HG03439 (cell line): ENCODE measurements around the gene FKBP14.

Source experiments
- ATAC-seq: cut with Tn5 transposase; IDR thresholded peaks from one replicate; pipeline ENCODE4 v1.9.1; 2021; ENCODE audit warnings: mild to moderate bottlenecking, moderate library complexity; ENCODE audit not compliant: unreplicated experiment

The FKBP14 gene

DNA sequence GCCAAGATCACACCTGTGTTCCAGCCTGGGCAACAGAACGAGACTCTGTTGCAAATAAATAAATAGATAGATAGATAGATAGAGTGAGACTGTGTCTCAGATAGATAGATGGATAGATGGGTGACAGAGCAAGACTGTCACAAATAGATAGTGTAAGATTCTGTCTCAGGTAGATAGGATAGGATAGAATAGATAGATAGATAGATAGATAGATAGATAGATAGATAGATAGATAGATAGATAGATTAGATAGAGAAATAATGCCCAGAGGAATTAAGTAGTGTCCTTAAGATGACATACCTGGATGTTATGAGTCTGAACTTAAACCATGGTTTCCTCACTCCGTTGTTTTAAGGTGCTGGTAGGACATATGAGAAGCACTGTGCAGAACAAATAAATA is 9.7 kb upstream of the FKBP14 start:
- ATAC-seq: no peak

DNA sequence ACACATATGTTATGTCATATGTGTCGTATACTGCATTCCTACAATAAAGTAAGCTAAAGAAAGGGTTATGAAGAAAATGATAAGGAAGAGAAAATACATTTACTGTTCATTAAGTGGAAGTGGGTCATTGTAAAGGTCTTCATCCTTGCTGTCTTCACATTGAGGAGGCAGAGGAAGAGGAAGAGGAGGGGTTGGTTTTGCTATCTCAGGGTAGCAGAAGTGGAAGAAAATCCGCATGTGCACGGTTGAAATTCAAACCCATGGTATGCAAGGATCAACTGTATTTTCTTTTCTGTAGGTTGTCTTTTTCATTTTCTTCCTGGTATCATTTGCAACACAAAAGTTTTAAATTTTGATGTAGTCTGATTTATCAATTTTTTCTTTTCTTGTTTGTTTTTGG is 8.0 kb upstream of the FKBP14 start:
- no peak for ATAC-seq

DNA sequence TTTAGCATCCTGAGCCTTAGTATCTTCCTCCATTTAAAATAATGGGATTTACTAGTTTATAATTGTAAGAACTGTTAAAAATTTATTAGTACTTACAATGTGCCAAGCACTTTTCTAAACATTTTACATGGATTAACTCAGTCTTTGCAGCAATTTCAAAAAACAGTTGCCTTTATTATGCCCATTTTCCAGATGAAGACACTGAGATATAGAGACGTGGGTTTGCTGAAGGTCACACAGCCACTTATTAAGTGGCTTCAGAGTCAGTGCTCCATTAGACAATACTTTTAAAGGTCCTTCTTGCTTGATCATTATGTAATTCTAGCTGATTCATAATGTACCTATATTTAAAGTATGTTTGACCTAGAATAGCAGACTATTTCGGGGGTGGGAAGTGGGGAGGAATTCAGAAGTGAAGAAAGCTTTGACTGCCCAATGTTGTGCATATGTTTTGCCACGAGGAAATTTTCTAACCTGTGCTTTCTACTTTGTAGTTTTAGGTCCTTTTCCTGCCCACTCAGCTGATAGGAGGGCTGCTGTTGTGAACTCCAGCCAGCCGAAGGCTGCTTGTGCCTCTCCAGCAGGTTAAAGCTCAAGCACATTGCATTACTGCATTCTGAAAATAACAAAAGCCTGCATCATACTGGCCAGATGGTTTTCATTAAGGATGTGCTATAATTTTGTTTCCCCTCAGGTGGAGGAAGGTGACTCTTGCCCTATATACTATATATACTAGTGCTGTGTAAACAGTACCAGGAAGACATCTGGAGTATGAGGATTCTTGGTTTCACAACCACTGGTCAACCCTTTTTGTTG is 6.0 kb upstream of the FKBP14 start:
- ATAC-seq: no peak

DNA sequence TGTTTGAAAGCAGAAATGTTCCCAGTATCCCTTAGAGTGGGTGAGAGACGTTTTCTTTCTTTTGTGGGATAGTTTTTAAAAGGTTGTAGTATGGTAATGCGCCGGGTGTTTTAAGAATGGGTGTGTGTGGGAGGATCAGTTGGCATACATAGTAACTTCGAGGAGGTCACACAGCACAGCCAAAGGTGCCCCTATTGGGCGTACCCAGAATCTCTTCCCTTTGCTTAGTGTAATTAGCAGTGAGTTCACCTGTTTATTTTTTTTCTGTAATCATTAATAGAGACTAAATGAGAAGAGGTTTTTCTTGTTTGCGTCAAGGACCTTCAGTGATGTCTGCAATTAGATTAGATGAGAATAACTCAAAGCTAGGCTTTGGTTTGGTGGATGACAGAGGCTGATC is 3.2 kb upstream of the FKBP14 start:
- no peak for ATAC-seq

DNA sequence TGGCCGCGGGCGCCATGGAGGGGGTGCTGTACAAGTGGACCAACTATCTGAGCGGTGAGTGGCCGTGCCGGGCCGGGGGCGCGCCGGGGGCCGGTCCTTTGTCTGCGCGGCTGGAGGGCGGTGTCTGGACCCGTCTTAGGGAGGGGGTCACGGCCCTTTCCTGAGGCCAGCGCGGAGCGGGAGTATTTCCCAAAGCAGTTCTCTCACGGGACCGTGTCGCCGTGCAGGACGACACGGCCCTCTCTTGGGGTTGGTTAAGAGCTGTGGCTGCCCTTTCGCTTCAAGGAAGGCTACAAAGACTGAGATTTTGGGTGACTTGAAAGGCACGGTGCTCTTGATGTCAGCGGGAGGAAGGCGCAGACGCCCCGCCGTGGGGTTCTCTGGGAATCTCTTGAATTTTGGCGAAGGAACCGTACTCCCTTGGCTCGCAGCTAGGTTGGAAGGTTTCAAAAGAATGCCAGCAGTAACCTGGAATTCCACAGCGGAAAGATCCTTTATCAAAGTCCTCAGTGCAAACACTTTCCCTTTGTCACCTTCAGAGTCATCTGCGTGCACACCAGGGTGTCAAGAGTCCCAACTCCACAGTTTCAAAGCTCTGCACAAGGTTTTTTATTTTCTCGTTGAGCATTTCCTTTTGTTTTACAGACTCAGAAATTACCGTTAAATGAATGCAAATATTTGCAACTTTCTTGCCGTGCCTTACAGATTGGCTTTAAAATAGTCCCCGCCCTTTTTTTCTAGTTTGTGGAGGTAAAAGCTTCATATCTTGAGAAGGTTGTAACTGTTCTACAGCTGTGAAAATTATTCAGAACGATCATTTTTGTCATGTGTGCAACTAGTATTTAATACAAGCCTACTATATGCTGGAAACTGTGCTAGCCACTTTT is 2.5 kb upstream of the FKBP14 start:
- peak; percentile 13 for ATAC-seq

DNA sequence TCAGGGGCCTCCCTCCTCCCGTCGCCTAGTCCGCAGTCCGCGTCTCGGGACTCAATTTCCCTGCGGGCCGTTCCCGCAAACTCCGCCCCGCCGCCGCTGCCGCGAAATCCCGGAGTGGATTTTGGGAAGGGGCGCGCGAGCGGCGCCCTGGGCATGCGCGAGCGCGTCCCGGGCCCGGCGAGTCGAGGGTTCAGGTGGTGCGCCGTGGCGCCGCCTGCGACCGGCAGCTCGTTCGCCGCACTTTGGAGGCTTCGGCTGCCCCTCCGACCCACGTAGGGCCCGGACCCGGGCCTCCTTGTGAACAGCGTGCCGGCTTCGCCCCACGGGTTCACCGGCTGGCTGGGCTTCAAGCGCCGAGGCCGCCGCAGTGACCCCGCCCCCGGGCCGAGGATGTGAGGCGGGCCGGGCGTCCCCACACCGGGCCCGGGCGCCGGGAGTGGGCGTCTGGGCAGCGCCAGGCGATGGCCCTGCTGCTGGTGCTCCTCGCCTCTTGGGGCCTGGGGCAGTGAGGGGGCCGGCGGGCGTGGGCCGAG is 1.8 kb upstream of the FKBP14 start, which contains the start of gene PLEKHA8:
Gene PLEKHA8 (plus strand): TSS at position 197 of the 533 bp plus-strand sequence. CDS start 351 bp downstream, outside the sequence.
- peak; percentile 48 for ATAC-seq

DNA sequence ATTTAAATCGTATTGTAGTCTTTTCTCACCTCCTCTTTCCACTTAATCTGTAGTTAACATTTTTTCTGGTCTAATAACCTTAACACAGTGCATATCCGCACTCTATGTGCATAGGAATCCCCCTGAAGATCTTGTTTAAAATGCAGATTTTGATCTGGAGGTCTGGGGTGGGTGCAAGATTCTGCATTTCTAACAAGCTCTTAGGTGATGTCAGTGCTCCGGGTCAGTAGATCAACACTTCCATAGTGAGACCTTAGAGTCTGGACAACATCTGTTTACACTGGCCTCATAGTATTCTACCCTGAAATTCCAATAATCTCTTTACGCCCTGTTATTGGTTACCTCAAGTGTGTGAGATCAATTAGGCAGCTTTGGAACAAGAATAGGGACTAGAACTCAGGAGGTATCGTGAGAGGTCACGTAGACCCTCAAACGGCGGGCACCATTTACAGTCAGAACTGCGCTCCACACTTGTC is 1.3 kb upstream of the FKBP14 start:
- ATAC-seq: no peak

DNA sequence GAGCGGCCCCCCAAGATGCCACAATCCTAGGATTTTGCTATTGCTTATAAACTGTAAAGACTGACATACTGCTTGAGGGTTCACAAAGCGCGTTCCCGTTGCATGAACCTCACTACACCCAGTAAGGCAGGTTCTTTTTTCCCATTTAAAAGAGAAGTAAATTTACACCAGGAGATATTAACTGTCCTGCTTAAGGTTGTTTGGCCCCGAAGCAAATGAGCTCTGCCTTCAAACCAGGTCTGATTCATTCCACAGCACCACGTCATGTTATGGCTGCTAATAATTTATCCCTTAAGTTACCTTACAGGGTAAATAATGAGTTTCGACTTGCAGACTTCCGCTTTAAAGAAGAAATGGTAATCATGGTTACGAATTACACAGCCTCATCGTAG is 559 bp upstream of the FKBP14 start:
- ATAC-seq: no peak

DNA sequence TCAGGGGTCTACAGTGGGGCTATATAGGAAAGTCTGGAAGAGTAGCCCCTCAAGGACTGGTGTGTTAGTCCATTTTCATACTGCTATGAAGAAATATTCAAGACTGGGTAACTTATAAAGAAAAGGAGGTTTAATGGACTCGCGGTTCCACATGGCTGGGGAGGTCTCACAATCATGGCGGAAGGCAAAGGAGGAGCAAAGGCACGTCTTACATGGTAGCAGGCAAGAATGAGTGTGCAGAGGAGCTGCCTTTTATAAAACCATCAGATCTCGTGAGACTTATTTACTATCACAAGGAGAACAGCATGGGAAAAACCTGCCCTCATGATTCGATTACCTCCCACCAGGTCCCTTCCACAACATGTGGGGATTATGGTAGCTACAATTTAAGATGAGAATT is 3.0 kb downstream of the FKBP14 start:
- ATAC-seq: no peak

DNA sequence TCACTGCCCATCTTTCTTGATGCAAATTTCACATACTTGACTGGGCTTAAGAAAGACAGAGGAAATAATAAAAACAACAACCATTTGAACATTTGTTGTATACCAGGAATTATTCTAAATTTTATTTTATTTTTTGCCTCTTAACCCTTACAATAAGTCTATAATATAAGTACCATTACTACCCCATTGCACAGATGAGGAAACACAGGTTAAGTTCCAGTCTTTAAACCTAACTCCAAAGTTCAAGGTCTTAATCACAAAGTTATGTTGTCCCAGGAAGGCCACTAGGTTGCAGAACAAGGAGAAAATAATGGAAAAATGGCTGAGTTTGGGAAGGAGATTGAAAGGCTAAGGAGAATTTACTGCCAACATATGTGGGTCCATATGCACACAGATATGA is 3.5 kb downstream of the FKBP14 start:
- ATAC-seq: no peak

DNA sequence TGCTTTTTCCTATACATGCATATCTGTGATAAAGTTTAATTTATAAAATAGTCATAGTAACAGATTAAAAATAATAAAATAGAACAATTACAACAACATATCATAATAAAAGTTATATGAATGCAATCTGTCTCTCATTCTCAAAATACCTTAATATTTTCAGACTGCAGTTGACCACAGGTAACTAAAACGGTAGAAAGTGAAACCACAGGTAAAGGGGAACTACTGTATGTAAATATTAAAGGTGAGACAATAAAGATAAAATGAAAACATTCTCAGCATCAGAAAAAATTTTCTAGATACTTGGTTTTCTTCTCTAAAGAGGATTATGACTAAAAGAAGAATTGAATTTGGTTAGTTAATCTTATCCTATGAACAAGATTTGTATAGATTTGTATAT is 6.0 kb downstream of the FKBP14 start:
- no peak for ATAC-seq

DNA sequence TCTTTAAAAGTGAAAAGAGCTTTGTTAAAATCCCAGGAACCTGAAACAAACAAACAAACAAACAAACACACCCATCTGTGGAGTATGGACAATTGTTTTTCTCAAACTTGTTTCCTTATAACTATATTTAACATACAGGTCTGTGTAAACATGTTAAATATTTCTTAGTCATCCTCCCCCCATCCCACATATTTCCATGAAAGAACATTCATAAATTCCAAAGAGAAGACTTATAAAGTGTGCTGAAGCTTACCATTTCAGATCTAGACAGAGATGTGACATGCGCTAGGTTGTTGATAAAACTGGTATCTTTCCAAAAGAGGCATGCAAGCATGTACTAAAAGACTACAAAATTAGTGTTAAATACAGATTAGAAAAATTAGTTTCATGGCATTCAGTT is 6.5 kb downstream of the FKBP14 start:
- ATAC-seq: no peak

DNA sequence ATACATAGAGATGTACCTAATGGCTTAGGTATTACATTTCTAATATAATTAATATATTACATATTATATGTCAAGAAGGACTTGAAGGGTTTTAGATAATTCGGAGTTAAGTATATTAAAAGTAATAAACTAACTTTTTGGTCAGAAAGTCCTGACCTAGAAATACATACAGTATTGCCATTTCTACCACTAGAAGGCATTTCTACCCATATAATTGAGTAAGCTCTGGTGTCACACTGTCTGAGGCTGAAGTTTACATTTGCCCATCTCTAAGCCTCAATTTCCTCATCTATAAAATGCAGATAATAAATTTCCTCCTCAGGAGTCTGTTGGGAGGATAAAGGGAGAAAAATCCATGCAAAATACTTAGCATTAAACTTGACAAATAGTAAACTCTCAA is 7.1 kb downstream of the FKBP14 start:
- ATAC-seq: no peak

DNA sequence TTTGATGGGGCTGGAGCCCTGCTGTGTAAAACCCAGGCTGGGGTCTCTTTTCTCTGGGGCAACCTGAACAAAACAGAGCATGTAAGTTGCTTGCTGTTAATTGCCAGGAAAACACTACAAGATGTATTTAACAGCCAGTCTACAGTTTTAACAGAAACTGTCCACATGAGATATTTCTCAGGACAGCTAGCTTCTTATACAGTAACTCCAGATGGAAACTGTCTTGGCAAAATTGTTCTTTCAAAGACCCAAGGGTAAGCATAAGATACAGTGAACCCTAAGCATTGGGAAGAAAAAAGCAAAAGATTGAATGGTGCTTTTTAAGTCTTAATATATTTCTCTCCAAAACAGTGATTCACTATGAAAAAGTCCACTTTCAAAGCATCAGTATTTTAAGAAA is 8.1 kb downstream of the FKBP14 start:
- no peak for ATAC-seq

DNA sequence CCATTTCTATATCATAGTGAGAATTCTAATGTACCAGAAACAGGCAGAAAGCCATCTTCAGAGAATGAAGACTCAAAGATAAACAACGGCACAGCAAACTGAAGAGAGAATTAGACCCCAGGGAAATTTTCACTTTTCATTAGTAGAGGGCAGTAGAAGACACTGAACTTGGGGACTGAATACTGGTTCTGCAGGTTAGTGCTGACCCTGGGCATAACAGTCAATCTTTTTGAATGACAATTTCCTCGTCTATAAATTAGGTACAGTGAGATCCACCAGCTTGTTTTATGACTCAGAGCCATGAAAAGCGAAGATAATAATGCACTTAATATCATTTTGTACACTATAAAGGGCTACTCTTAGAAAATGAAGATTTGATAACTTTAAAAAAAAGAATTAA is 13.7 kb downstream of the FKBP14 start:
- ATAC-seq: no peak

DNA sequence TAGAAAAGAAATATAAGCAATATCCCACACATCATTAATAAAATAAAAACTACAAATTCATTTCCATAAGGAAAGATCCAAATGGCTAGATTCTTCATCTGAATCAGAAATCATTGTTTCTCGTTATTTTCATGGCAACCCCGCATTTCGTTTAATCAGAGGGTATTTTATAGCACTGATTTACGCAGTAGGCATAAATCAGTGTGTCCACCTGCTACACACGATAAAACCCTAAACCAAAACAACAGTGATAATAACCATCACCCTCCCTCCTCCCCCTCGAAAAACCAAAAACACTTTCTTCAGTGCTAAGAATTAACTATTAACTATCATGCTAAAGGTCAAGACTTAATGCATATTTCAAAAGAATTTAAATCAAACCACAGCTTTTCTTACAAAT is 16.5 kb downstream of the FKBP14 start:
- no peak for ATAC-seq

DNA sequence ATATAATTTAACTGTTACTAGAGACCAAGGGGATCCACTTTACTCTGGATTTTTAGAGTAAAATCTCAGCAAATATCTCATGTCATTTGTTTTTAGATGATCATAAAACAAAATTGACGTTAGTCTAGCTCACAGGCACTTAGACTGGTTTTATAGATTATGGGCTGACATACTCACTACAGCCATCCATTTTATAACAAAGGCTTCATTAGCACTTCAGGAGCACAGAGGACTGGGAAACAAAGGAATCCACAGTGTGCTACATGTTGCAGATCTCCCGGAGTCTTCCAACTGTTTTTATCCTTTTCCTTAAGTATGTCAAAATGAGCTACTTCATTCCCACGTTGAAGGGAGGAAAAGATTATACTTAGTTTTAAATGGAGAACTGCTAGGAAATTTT is 21.0 kb downstream of the FKBP14 start:
- no peak for ATAC-seq

DNA sequence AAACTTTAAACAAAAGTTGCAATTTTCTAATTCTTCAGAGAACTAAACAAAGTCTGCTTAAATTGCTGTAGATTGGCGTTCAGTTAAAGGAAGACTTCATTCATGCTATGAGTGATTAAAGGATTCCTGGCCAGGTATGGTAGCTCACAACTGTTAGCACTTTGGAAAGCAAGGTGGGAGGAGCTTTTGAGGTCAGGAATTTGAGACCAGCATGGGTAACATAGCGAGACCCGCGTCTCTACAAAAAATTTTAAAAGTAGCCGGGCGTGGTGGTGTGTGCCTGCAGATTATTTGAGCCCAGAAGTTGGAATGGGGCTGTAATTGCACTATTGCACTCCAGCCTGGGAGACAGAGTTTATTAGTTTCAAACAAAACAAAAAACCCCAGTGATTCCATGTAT is 23.4 kb downstream of the FKBP14 start:
- ATAC-seq: no peak

DNA sequence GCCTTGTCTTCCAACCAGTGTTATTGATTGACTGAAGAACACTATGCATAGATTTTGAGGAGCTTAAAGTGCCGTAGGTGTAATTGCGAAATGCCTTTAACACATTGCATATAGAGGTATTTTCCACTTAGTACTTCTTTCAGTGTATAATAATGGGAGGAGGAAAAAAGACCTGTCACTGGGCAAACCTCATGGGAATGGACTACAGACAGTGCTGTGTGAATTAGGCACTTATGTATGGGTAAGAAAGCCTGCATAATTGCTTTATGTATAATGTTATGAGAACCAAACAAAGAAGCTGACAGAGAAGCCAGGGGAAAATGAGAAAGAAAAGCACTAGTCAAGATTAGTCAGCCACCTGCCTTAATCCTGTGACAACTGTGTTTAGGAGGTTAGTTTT is 24.5 kb downstream of the FKBP14 start:
- no peak for ATAC-seq

DNA sequence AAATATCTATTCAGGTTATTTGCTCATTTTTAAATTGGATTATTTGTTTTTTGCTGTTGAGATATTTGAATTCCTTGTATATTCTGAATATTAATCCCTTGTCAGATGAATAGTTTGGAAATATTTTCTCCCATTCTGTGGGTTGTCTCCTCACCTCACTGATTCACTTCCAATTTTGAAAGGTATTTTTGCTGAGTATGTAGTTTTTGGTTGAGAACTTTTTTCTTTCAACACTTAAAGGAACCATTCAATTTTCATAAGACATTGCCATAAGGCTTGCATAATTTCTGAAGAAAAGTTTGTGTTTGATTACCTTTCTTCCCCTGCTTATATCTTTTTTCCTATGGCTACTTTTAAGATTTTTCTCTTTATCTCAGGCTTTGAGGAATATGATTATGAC is 28.0 kb downstream of the FKBP14 start:
- no peak for ATAC-seq

DNA sequence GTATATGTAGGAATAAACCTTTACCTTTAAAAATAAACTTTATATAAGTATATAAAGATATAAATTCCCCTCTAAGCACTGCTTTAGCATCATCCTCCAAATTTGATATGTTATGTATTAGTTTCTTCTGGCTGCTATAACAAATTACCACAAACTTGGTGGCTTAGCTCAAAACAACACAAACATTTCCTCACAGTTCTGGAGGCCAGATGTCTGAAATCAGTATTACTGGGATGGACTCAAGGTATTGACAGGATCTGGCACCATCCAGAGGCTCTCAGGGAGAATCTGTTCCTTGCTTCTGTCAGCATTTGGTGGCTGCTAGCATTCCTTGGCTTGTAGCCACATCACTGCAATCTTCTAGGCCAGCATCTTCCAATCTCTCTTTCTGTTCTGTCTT is 30.2 kb downstream of the FKBP14 start:
- no peak for ATAC-seq

DNA sequence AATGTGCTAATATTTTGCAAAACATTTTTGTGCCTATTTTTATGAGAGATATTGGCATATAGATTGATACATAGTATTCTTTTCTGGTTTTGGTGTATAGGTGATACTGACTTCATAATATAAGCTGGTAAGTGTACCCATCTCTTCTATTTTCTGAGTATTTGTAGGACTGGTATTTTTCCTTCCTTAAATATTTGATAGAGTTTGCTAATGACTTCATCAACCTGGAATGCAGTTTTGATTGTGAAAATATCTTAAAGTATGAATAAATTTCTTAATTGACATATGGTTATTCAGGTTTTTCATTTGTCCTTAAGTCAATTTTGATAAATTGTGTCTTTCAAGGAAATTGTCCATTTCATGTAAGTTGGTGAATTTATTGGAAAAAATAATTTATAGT is 30.9 kb downstream of the FKBP14 start:
- ATAC-seq: no peak
